DOHH2 (cell line): Measurements from ENCODE around the gene SMIM21.

Source experiments
- CTCF ChIP-seq: fragments of 200-600 bp; sonication (generic); IDR thresholded peaks from one replicate; pipeline ENCODE4 v1.5.1; 2014; ENCODE audit warnings: antibody characterized with exemption, mild to moderate bottlenecking, low read depth, low read length; ENCODE audit not compliant: poor library complexity, severe bottlenecking
- EZH2phosphoT487 ChIP-seq: fragments of 200-600 bp; sonication (generic); IDR thresholded peaks from 2 replicates; pipeline ENCODE4 v1.6.1; 2017; ENCODE audit warnings: borderline replicate concordance, mild to moderate bottlenecking, antibody characterized with exemption, low read length, moderate library complexity, mixed read lengths

- TF ChIP-seq CTCF (no peak), EZH2phosphoT487 (no peak)
Observed at GRCh38 chr18:75391279-75392225, 36.0 kb downstream of the SMIM21 start.
